K562 (cell line): ENCODE measurements around the gene ERRFI1. TPM values are rescaled to one million over a fixed set of nuclear protein-coding genes. Genes with fewer than 3 reads are reported as not detected.

Experiments used
- ATAC-seq: fragments of 200-7000 bp; cut with Tn5 transposase; 3 replicates; pipeline ENCODE4 v1.9.1; 2020; ENCODE audit warnings: moderate library complexity
- BruUV-seq: library from RNA; stranded (reverse); fragments of 400-500 nt; replicated peaks from 2 replicates; lab custom pipeline; 2021; lab: Mats Ljungman, UMichigan
- CTCF ChIA-PET: fragments of 300-600 bp; formaldehyde crosslinking; extraction: SDS; loops from one replicate; lab custom pipeline; 2021; ENCODE audit warnings: low intra/inter-chr PET ratio; lab: Yijun Ruan, JAX
- POLR2A ChIA-PET: fragments of 300-600, 350-650 bp; sonication (Branson Sonifier 250); formaldehyde crosslinking; extraction: SDS; loops from one replicate; lab custom pipeline; 2021; ENCODE audit warnings: antibody characterized with exemption, inconsistent platforms; lab: Yijun Ruan, JAX
- DNase-seq, 4 experiments: peaks; one replicate each; pipeline versions ENCODE4 v3.0.0 to v3.0.0-alpha.2; 2011 to 2018; ENCODE audit warnings: low spot score in 3 of 4, mixed read lengths in 3 of 4; ENCODE audit errors: extremely low read depth in 1 of 4
- FAIRE-seq: peaks from 2 replicates; lab custom pipeline; 2011; peaks lifted over from hg19 to GRCh38; lab: Jason Lieb, UNC
- H2AFZ ChIP-seq: 2 replicates; pipeline ENCODE4 v1.6.0; 2011; ENCODE audit warnings: low read depth, low read length, control low read depth, inconsistent platforms
- H3K27ac ChIP-seq: fragments of 200-600 bp; 3 replicates; pipeline ENCODE4 v1.8.0; 2011; ENCODE audit warnings: low read depth, mild to moderate bottlenecking, control low read depth, inconsistent platforms, low read length, moderate library complexity, mixed read lengths; ENCODE audit errors: extremely low read depth
- H3K27me3 ChIP-seq, 2 experiments: fragments of 300-600 bp in 1 of 2; 2 replicates in 1 of 2; 3 replicates in 1 of 2; pipeline versions ENCODE4 v1.6.0 to v1.8.0; 2011; ENCODE audit warnings: inconsistent platforms in 2 of 2, low read length in 2 of 2, mild to moderate bottlenecking in 1 of 2, mixed read lengths in 1 of 2, moderate library complexity in 1 of 2; ENCODE audit not compliant: control insufficient read depth in 2 of 2, insufficient read depth in 2 of 2
- H3K36me3 ChIP-seq: fragments of 300-600 bp; 3 replicates; pipeline ENCODE4 v1.8.0; 2011; ENCODE audit warnings: mild to moderate bottlenecking, low read length, inconsistent platforms; ENCODE audit not compliant: control insufficient read depth, insufficient read depth
- H3K4me1 ChIP-seq, 2 experiments: fragments of 200-600 bp in 1 of 2; replicated peaks in 1 of 2; 2 replicates in 1 of 2; 3 replicates in 1 of 2; pipeline versions ENCODE4 v1.5.1 to v1.8.0; 2011; ENCODE audit warnings: inconsistent platforms in 2 of 2, low read length in 2 of 2, mild to moderate bottlenecking in 1 of 2, mixed read lengths in 1 of 2, moderate library complexity in 1 of 2; ENCODE audit not compliant: control insufficient read depth in 2 of 2, insufficient read depth in 2 of 2
- H3K4me2 ChIP-seq: 2 replicates; pipeline ENCODE4 v1.6.1; 2011; ENCODE audit warnings: low read length, control low read depth, inconsistent platforms, mixed read lengths; ENCODE audit not compliant: insufficient read depth
- H3K4me3 ChIP-seq: fragments of 200-600 bp; sonication (generic), shearing (Covaris generic); 2 replicates; pipeline ENCODE4 v1.5.1; 2016; ENCODE audit warnings: control low read depth, inconsistent platforms
- H3K79me2 ChIP-seq: fragments of 200-600 bp; 3 replicates; pipeline ENCODE4 v1.8.0; 2011; ENCODE audit warnings: low read length, inconsistent platforms; ENCODE audit not compliant: control insufficient read depth, insufficient read depth
- H3K9ac ChIP-seq, 2 experiments: 2 replicates each; pipeline versions ENCODE4 v1.6.0 to v1.6.1; 2011; ENCODE audit warnings: low read depth in 2 of 2, low read length in 2 of 2, control low read depth in 1 of 2, inconsistent platforms in 1 of 2, mild to moderate bottlenecking in 1 of 2, mixed read lengths in 1 of 2; ENCODE audit not compliant: insufficient read depth in 1 of 2
- H3K9me1 ChIP-seq: one replicate; pipeline ENCODE4 v1.6.0; 2011; ENCODE audit warnings: inconsistent platforms, mild to moderate bottlenecking, low read length, moderate library complexity; ENCODE audit not compliant: control insufficient read depth, insufficient read depth
- H3K9me3 ChIP-seq: replicated peaks from 2 replicates; pipeline ENCODE4 v1.5.1; 2011; ENCODE audit warnings: low read depth, low read length, inconsistent platforms; ENCODE audit not compliant: control insufficient read depth, insufficient read depth
- H4K20me1 ChIP-seq: replicated peaks from 2 replicates; pipeline ENCODE4 v1.6.1; 2011; ENCODE audit warnings: low read length, inconsistent platforms, mixed read lengths; ENCODE audit not compliant: control insufficient read depth, insufficient read depth
- BHLHE40 ChIP-seq: IDR thresholded peaks from 2 replicates; pipeline ENCODE4 v1.6.1; 2011; ENCODE audit warnings: low read length, improper control_type of control experiment
- DACH1 ChIP-seq: fragments of 450-650 bp; IDR thresholded peaks from 2 replicates; pipeline ENCODE4 v1.6.1; 2018; ENCODE audit not compliant: partially characterized antibody
- DDX20 ChIP-seq: fragments of 450-650 bp; IDR thresholded peaks from 2 replicates; pipeline ENCODE4 v1.6.1; 2016; ENCODE audit warnings: missing genetic modification characterization, low read depth, mild to moderate bottlenecking, missing compliant biosample characterization, moderate library complexity
- ERF ChIP-seq: fragments of 450-650 bp; formaldehyde crosslinking; IDR thresholded peaks from 2 replicates; pipeline ENCODE4 v1.4.0; 2020; ENCODE audit warnings: mild to moderate bottlenecking, mixed read lengths
- ILF3 ChIP-seq: fragments of 450-650 bp; IDR thresholded peaks from 2 replicates; pipeline ENCODE4 v1.6.1; 2018; ENCODE audit warnings: antibody characterized with exemption, mild to moderate bottlenecking, moderate library complexity, borderline replicate concordance
- MXI1 ChIP-seq: IDR thresholded peaks from 2 replicates; pipeline ENCODE4 v1.6.1; 2011; ENCODE audit warnings: low read depth, mild to moderate bottlenecking, improper control_type of control experiment, low read length
- RBM17 ChIP-seq: fragments of 200-400 bp; formaldehyde crosslinking; IDR thresholded peaks from 2 replicates; pipeline ENCODE4 v1.6.1; 2017; ENCODE audit warnings: low read depth, mild to moderate bottlenecking, low read length, borderline replicate concordance
- TARDBP ChIP-seq: fragments of 450-650 bp; IDR thresholded peaks from 2 replicates; pipeline ENCODE4 v1.6.1; 2016
- TFAM ChIP-seq: fragments of 250-450 bp; sonication (Bioruptor Pico); conservative IDR thresholded peaks from 2 replicates; pipeline ENCODE4 v1.5.0; 2021; ENCODE audit warnings: mild to moderate bottlenecking, moderate library complexity
- ZNF212 ChIP-seq: fragments of 450-650 bp; formaldehyde crosslinking; IDR thresholded peaks from 2 replicates; pipeline ENCODE4 v1.4.0; 2020; ENCODE audit warnings: mild to moderate bottlenecking
- ZNF830 ChIP-seq: fragments of 250-450 bp; sonication (Bioruptor Pico); IDR thresholded peaks from 2 replicates; pipeline ENCODE4 v1.5.0; 2021; ENCODE audit warnings: mild to moderate bottlenecking
- WGBS: fragments of 100-300 bp; shearing (Covaris generic); methylation state at CpG from one replicate; pipeline ENCODE4 v1.1.6; 2016; ENCODE audit warnings: low coverage, mixed read lengths; ENCODE audit not compliant: insufficient coverage; ENCODE audit errors: missing lambda C conversion rate; 5-methylcytosine and 5-hydroxymethylcytosine counted together
- in situ Hi-C: fragments of 300-500 bp; cut with MboI; formaldehyde crosslinking; loops from 4 replicates; pipeline ENCODE4 v1.15.0; 2018; ENCODE audit warnings: inconsistent platforms, mixed read lengths
- intact Hi-C: fragments of 100-400 bp; cut with micrococcal nuclease; formaldehyde crosslinking; loops from 2 replicates; pipeline ENCODE4 v1.14.2; 2022
- polyA plus RNA-seq, 8 experiments: library from polyadenylated mRNA; depleted of rRNA in 4 of 8; stranded (reverse) in 5 of 8; unstranded in 3 of 8; fragments of >200 nt; fragmentation: Nextera tagmentation in 2 of 8; fragmentation: Illumina TruSeq in 1 of 8; extraction: Ambion mirVana in 2 of 8; extraction: Trizol in 1 of 8; gene quantifications; 2 replicates each; pipeline versions ENCODE4 v1.2.1 to v1.2.3, GENCODE V29; 2011 to 2014; ENCODE audit warnings: inconsistent platforms in 1 of 8, missing spikeins in 1 of 8
- total RNA-seq, 7 experiments: library from RNA; depleted of rRNA in 6 of 7; stranded (reverse); fragments of >200 nt in 6 of 7; fragmentation: Illumina TruSeq in 2 of 7; extraction: Trizol in 2 of 7; gene quantifications; 2 replicates each; pipeline versions ENCODE4 v1.2.1 to v1.2.3, GENCODE V29; 2011 to 2021; ENCODE audit warnings: low replicate concordance in 1 of 7
- TF ChIP-seq, protein P1 (sequence below): fragments of 450-650 bp; formaldehyde crosslinking; IDR thresholded peaks from 2 replicates; pipeline ENCODE4 v1.4.0; 2020; ENCODE audit warnings: mild to moderate bottlenecking, mixed read lengths
- TF ChIP-seq, protein P2 (sequence below): sonication (generic); formaldehyde crosslinking; IDR thresholded peaks from 2 replicates; pipeline ENCODE4 v1.9.0; 2022; ENCODE audit warnings: mild to moderate bottlenecking, missing genetic modification reagents
- TF ChIP-seq, protein P3 (sequence below): fragments of 250-450 bp; sonication (Bioruptor Pico); IDR thresholded peaks from 2 replicates; pipeline ENCODE4 v1.5.0; 2021; ENCODE audit warnings: mild to moderate bottlenecking, moderate library complexity
- TF ChIP-seq, protein P4 (sequence below): fragments of 250-450 bp; sonication (Bioruptor Pico); IDR thresholded peaks from 2 replicates; pipeline ENCODE4 v1.5.1; 2021; ENCODE audit warnings: mild to moderate bottlenecking

The ERRFI1 gene
- total and polyA plus RNA-seq, 9 of the 15 experiments (the other 6 are each of a cell fraction or from before 2014, with no cell fraction given) = 0.67 to 4.4 (median 1.1) TPM

DNA sequence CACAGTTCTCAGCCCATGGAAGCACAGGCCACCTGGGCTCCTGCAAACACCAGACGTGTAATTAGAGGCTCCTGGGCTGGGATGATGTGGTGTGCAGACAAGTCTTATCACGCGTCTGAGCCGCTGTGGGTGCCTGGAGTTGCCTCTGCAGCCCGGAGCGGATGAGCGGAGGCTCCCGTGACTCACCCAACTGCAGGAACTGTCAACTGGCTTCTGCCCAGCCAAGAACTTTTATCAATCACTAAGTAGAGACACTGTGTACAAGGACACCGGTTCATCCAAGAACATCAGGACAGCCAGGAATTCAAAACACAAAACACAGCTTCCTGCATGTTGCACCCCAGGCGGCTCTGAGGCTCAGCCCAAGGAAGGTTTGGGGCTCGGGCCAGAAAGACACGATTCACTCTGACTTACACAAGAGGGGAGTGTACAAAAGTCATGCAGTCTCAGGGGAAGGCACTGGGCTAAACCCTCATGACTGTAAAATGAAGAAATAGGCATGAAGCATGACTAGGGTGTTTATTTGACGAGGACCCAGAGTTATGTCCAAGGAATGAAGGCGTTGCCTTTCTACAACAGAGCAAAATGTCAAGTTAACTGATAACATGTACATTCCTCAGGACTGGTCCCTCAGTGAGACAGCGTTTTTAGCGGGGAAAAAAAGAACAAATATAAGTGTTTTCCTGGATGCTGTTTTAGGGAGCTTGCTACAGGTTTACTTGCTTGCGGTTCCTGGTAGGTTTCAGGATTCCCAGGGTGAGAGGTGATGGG is 21.1 kb downstream of the ERRFI1 start:
- ATAC-seq (peak; percentile 98), FAIRE-seq (peak; percentile 95), DNase-seq (peak; percentile 58 to 95 (median 74))
- H3K4me2 ChIP-seq = peak overlapping the region; percentile 71
- ChIA-PET CTCF (interaction anchor here (0.6 kb wide), 1 partner anchor 23 kb away, joined by 5 read pairs; no protein-coding TSS in a partner anchor), POLR2A (interaction anchor here (0.8 to 2.0 kb wide), 2 partner anchors 10 to 773 kb away, joined by 4 to 6 read pairs; no protein-coding TSS in a partner anchor)
- 1% methylated on average over 17 of the region's 17 CpGs for WGBS
- H3K4me1 ChIP-seq = peaks cover 22 to 42% of the 10 kb centered on the region in 2 experiments
- no peaks in the 10 kb centered on the region for H3K79me2 ChIP-seq
- peaks cover 2% of the 10 kb centered on the region; the same call in 1 of the 3 replicates for H3K36me3 ChIP-seq
- no peaks in the 10 kb centered on the region for H3K9me1 ChIP-seq
- no peaks in the 10 kb centered on the region for H3K27me3 ChIP-seq
- H3K27ac ChIP-seq = peak overlapping the region; percentile 72
- H4K20me1 ChIP-seq = no peaks in the 10 kb centered on the region; the same call in 1 of the 2 replicates
- in situ Hi-C loops (no loop called here), intact Hi-C loops (no loop called here)
- BruUV-seq = no TSS peak
- peak overlapping the region; percentile 2 to 27; a peak in 3 of 4 replicates for H3K9ac ChIP-seq
- no peaks in the 10 kb centered on the region for H3K9me3 ChIP-seq
- no peak overlapping the region for H3K4me3 ChIP-seq
- H2AFZ ChIP-seq = peak overlapping the region; percentile 83
- peak; percentile 98 for TF ChIP-seq BHLHE40
- TF ChIP-seq, protein P1, sequence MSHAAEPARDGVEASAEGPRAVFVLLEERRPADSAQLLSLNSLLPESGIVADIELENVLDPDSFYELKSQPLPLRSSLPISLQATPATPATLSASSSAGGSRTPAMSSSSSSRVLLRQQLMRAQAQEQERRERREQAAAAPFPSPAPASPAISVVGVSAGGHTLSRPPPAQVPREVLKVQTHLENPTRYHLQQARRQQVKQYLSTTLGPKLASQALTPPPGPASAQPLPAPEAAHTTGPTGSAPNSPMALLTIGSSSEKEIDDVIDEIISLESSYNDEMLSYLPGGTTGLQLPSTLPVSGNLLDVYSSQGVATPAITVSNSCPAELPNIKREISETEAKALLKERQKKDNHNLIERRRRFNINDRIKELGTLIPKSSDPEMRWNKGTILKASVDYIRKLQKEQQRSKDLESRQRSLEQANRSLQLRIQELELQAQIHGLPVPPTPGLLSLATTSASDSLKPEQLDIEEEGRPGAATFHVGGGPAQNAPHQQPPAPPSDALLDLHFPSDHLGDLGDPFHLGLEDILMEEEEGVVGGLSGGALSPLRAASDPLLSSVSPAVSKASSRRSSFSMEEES (CRISPR knock-in tag) = peak; percentile 15
- no peak for TF ChIP-seq MXI1
- no peak for TF ChIP-seq DDX20 (tag)
- TF ChIP-seq RBM17 = no peak
- TF ChIP-seq, protein P2, sequence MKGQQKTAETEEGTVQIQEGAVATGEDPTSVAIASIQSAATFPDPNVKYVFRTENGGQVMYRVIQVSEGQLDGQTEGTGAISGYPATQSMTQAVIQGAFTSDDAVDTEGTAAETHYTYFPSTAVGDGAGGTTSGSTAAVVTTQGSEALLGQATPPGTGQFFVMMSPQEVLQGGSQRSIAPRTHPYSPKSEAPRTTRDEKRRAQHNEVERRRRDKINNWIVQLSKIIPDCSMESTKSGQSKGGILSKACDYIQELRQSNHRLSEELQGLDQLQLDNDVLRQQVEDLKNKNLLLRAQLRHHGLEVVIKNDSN (CRISPR knock-in tag) = no peak
- TF ChIP-seq, protein P3, sequence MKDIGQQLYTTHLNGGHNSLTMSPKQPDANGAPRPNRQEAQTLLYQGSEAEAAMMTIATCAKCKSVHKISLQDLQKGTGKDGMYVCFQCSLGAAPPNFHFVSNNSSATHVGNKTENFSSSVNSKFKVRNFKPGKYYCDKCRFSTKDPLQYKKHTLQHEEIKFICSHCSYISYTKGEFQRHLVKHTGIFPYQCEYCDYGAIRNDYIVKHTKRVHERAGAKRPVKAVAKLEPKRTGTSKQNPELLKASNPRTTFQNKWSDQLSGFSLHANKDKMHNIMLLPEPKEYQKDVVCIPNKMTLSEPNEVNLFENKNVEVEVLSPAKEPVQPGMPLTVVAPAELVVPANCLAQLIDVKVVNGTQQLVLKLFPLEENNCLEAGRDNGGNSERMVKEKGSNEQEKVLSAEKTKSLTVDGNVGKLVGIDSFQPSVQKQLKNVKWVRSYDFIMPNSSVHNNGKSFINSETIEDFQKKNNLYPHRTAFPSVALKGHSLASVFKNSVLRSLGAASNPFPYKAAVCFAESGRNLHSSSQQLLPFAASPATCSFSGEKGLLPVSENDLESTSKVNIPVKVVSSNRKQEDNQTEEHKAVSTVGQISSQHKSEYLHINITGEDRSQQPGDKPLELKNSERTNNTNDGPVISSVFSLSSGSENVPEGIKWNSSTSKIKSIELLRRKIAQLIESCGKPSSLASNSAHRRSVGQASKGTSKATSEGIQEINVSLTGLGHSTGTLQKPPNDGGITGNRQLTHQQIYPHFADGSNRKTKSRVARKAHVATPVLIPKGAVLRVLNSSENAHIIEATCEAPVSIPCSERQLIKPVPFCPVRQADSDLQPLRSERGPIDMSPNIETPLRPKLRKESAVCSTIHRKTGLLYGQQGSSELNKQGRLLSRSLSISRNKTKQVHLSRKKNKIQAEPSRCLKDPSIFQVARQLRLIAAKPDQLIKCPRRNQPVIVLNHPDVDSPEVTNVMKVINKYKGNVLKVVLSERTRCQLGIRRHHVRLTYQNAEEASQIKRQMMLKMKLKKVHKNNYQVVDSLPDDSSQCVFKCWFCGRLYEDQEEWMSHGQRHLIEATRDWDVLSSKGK (CRISPR knock-in tag) = no peak
- no peak for TF ChIP-seq TARDBP
- TF ChIP-seq TFAM (CRISPR knock-in tag) = no peak
- TF ChIP-seq ZNF830 (CRISPR knock-in tag) = no peak
- no peak for TF ChIP-seq ZNF212 (CRISPR knock-in tag)
- TF ChIP-seq, protein P4, sequence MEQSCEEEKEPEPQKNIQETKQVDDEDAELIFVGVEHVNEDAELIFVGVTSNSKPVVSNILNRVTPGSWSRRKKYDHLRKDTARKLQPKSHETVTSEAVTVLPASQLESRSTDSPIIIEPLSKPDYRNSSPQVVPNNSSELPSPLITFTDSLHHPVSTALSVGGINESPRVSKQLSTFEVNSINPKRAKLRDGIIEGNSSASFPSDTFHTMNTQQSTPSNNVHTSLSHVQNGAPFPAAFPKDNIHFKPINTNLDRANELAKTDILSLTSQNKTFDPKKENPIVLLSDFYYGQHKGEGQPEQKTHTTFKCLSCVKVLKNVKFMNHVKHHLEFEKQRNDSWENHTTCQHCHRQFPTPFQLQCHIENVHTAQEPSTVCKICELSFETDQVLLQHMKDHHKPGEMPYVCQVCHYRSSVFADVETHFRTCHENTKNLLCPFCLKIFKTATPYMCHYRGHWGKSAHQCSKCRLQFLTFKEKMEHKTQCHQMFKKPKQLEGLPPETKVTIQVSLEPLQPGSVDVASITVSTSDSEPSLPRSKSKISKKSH (CRISPR knock-in tag) = no peak
- no peak for TF ChIP-seq ERF (CRISPR knock-in tag)
- TF ChIP-seq DACH1 = peak; percentile 76
- TF ChIP-seq ILF3 = no peak
